ENCODE data around the gene C10orf90.

- no peak for TF ChIP-seq CTCF (conservative IDR thresholded peaks at IDR 0.05)
- no peak for TF ChIP-seq EZH2 (IDR thresholded peaks at IDR 0.05; ENCODE audit: low read depth)
Measured at GRCh38 chr10:126669168-126669567, 1.3 kb downstream of the C10orf90 start.

Measured in PC-9 (cell line).